ENCODE measurements around the gene LGALS3BP. TPM values are rescaled to one million over a fixed set of nuclear protein-coding genes. Genes with fewer than 3 reads are reported as not detected.

LGALS3BP gene
- total RNA-seq, 2 donors from 2014 or later, result 123 to 213 TPM

DNA sequence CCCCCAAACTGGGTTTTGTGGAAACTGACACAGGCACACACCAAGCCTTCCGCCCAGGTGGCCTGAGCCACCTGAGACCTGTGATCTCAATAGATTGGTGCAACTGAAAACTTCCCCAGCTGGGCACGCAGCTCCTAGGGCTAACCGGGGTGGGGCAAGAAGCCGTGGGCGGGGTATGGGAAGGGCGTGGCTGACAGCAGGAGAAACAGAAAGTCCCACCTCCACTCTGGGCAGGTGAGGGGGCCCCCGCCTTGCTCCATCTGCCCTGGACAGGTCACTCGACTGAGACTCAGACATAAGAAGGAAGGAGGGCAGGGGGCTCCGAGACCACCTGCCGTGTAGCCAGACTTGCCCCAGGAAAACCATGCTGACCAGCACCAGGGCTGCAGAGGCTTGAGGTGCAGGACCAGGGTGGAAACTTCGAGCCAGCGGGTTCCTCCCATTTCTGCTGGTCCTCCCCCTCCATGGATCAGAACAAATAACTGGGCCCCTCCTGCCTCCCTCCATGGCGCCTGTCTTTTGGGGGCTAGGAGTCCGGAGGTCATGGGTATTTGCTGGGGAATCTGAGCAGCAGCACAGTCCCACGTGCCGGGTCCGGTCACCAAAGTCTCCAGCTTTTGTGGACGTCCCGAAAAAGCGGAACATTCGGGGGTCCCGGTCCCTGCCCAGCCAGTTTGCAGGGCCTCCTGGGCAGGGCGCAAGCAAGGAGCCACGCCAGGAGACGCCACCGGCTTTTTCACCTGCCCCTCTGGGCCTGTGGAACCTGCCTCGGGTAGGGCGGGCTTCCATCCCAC is 55.9 kb downstream of the LGALS3BP start:
- H3K9me3 ChIP-seq, result no peaks in the 10 kb centered on the region
- intact Hi-C loops (cut with DNase I), result no loop called here
- H3K27ac ChIP-seq, result peak overlapping the region; percentile 74 to 93 (median 88)
- 0 to 1% methylated on average over 1 to 28 of the region's 28 CpGs for WGBS, 2 donors
- H3K4me1 ChIP-seq, result peaks cover 57% of the 10 kb centered on the region
- no peaks in the 10 kb centered on the region for H3K36me3 ChIP-seq (replicated peaks in 1 of 2; ENCODE audit: insufficient read depth in 1 of 2, low read depth in 2 of 2)
- ATAC-seq (peak; percentile 80), DNase-seq (peak; percentile 93 to 97 (median 96))
- H3K27me3 ChIP-seq, result no peaks in the 10 kb centered on the region
- H3K4me3 ChIP-seq, result peak overlapping the region; percentile 59 to 74
- TF ChIP-seq, protein P1, sequence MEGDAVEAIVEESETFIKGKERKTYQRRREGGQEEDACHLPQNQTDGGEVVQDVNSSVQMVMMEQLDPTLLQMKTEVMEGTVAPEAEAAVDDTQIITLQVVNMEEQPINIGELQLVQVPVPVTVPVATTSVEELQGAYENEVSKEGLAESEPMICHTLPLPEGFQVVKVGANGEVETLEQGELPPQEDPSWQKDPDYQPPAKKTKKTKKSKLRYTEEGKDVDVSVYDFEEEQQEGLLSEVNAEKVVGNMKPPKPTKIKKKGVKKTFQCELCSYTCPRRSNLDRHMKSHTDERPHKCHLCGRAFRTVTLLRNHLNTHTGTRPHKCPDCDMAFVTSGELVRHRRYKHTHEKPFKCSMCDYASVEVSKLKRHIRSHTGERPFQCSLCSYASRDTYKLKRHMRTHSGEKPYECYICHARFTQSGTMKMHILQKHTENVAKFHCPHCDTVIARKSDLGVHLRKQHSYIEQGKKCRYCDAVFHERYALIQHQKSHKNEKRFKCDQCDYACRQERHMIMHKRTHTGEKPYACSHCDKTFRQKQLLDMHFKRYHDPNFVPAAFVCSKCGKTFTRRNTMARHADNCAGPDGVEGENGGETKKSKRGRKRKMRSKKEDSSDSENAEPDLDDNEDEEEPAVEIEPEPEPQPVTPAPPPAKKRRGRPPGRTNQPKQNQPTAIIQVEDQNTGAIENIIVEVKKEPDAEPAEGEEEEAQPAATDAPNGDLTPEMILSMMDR (IDR thresholded peaks at IDR 0.05), result no peak
- peak; percentile 47 to 79 (median 78) for TF ChIP-seq POLR2A (IDR thresholded peaks at IDR 0.05)

DNA sequence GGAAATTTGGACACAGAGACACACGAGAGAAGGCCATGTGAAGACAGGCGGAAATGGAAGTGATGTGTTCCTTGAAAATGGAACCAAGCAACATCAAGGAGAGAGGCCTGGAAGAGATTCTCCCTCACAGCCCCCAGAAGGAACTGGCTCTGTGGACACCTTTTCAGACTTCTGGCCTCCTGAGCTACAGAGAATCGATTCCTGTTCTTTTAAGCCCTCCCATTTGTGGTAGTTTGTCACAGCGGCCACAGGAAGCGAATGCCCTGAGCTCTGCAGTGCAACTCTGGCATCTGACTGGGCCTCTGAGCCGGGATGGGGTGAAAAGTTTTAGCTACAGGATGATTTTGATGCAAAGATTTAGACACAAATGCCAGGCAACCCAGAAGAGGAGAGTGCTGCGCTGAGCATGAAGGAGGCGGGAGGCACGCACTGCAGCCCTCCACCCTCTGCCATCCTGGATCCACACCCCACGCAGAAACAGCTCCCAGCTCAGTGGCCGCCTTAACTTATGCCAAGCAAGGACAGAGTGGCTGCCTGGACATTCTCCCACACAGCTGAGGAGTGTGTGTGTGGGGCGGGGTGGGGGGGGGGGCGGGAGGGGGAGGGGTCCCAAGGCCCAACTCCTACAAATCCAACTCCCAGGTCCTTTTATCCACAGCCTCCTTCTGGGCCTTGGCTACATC is 56.8 kb downstream of the LGALS3BP start:
- intact Hi-C loops (cut with DNase I), result no loop called here
- DNase-seq, result no peak
- H3K9me3 ChIP-seq, result no peaks in the 10 kb centered on the region
- TF ChIP-seq POLR2A (IDR thresholded peaks at IDR 0.05), result no peak
- TF ChIP-seq, protein P1 (IDR thresholded peaks at IDR 0.05), result no peak
- no peaks in the 10 kb centered on the region for H3K27me3 ChIP-seq
- ATAC-seq, result no peak
- no peaks in the 10 kb centered on the region for H3K36me3 ChIP-seq (replicated peaks in 1 of 2; ENCODE audit: insufficient read depth in 1 of 2, low read depth in 2 of 2)
- WGBS, 2 donors, result 38 to 49% methylated on average over 8 to 13 of the region's 13 CpGs
- H3K4me3 ChIP-seq, result no peak overlapping the region
- peak overlapping the region; percentile 49 to 93 (median 88) for H3K27ac ChIP-seq
- H3K4me1 ChIP-seq, result peaks cover 63% of the 10 kb centered on the region

DNA sequence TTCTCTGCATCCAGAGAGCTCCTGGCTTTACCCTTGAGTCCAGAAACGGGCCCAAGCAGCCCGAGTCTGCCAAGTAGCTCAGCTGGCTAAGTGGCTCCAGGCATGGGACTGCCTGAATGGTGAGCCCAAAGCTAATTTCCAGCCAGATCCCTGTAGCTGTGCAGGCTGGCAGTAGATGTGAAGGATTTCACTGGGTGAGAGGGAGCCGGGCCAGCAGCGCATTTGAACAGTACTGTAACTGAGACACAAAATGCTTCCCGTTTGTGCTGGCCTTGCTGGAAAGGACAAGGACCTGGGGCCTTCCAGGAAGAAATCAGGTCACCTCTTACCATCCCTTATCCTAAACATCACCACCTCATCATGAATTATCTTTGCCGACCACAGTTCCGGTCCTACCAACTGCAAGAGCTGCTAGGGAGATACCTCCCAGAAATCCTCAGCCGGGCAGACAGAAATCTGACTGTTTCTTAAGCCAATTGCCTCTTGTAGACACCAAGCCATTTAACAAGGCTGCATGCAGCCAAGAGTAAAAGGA is 58.2 kb downstream of the LGALS3BP start:
- DNase-seq (peak in 2 of 4 donors; percentile 47 to 55), ATAC-seq (no peak)
- intact Hi-C loops (cut with DNase I), result no loop called here
- no peaks in the 10 kb centered on the region for H3K36me3 ChIP-seq (replicated peaks in 1 of 2; ENCODE audit: insufficient read depth in 1 of 2, low read depth in 2 of 2)
- no peak overlapping the region for H3K4me3 ChIP-seq
- TF ChIP-seq, protein P1 (IDR thresholded peaks at IDR 0.05), result no peak
- no peak for TF ChIP-seq POLR2A (IDR thresholded peaks at IDR 0.05)
- WGBS, 2 donors, result 42 to 69% methylated on average over 6 to 8 of the region's 8 CpGs
- peaks cover 66% of the 10 kb centered on the region for H3K4me1 ChIP-seq
- no peaks in the 10 kb centered on the region for H3K27me3 ChIP-seq
- H3K9me3 ChIP-seq, result no peaks in the 10 kb centered on the region
- H3K27ac ChIP-seq, result peak overlapping the region in 3 of 4 donors; percentile 82 to 89 (median 87)

Other genes with a start within 250 kb of the LGALS3BP start
- gene CYTH1, start 197.7 kb downstream of the LGALS3BP start, total RNA-seq, result 10 to 100 TPM; 32.2 to 60.6 TPM
- 10 to 100 TPM; 28.5 to 55.4 TPM for gene USP36, start 139.1 kb downstream of the LGALS3BP start, total RNA-seq
- 1 to 10 TPM; 1.3 to 3.1 TPM for gene CEP295NL, start 76.7 kb downstream of the LGALS3BP start, total RNA-seq
- 10 to 100 TPM; 50.1 to 53.7 TPM for gene TIMP2, start 54.5 kb downstream of the LGALS3BP start, total RNA-seq
- gene CANT1, start 29.8 kb upstream of the LGALS3BP start, total RNA-seq, result 10 to 100 TPM; 12.5 to 17.5 TPM
- 10 to 100 TPM in 1 of 2 donors, 1 to 10 TPM in 1; 8.3 to 50.1 TPM for gene C1QTNF1, start 44.2 kb upstream of the LGALS3BP start, total RNA-seq
- 10 to 100 TPM; 24.9 to 50.8 TPM for gene ENGASE, start 94.9 kb upstream of the LGALS3BP start, total RNA-seq

All from body of pancreas (tissue), 4 donors.